Heart left ventricle (tissue), 13 donors: ENCODE results near the gene TBC1D25.

Experiments
- CTCF ChIP-seq, 12 donors: fragments of 200-600 bp; sonication (generic) in 4 of 12; IDR thresholded peaks; one replicate each; pipeline versions ENCODE4 v1.5.0 to v1.8.0; 2018 to 2022; ENCODE audit warnings: antibody characterized with exemption in 12 of 12, mild to moderate bottlenecking in 5 of 12
- POLR2A ChIP-seq, 2 donors: fragments of 450-650 bp; IDR thresholded peaks; one replicate each; pipeline ENCODE4 v1.6.1; 2017; ENCODE audit warnings: antibody characterized with exemption in 2 of 2, mild to moderate bottlenecking in 2 of 2, moderate library complexity in 2 of 2
- donor health status: ischemic (EF 13 %, LVEDD 7.1; RV severe dilation, severe dysfunction).
- donor health status: DM: no; HTN: yes; CAD: no.
- donor health status: DM: no; HTN: no; CAD: no.
- donor health status: ischemic (EF 25% LVEDD 6.9; RV normal size, moderate dysfunction).
- donor health status: ischemic (EF 25% LVEDD 5.7; RV mildly dilated, moderate dysfunction).
- donor health status: ischemic (EF 35%, LVEDD 5.7; RV mildly dilated, moderate dysfunction).
- donor health status: nonischemic (EF 11% LVEDD 7.7; RV severe dilation, severe dysfunction).
- donor health status: DM: yes; HTN: yes; CAD: no.
- donor health status: PGD.
- donor health status: ischemic (EF 29% LVEDD 5.4; RV normal size, mild dysfunction).
- donor health status: nonischemic (EF 23%, LVEDD 6.1; RV moderate dilation, normal function).

DNA sequence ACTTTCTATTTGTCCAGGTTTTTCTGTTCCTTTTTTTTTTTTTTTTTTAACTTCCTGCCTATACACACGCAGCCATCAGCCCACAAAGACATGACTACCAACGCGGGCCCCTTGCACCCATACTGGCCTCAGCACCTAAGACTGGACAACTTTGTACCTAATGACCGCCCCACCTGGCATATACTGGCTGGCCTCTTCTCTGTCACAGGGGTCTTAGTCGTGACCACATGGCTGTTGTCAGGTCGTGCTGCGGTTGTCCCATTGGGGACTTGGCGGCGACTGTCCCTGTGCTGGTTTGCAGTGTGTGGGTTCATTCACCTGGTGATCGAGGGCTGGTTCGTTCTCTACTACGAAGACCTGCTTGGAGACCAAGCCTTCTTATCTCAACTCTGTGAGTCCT, 15.8 kb upstream of the TBC1D25 start:
- TF ChIP-seq CTCF (IDR thresholded peaks at IDR 0.05) (no peak), POLR2A (IDR thresholded peaks at IDR 0.05) (no peak)
